IMR-90 (cell line): ENCODE results near the gene KCNQ1. TPM values are rescaled to one million over a fixed set of nuclear protein-coding genes. Genes with fewer than 3 reads are reported as not detected.

Source experiments
- ATAC-seq: fragments of 200-7000 bp; cut with Tn5 transposase; 2 replicates; pipeline ENCODE4 v1.9.1; 2020; ENCODE audit warnings: low read depth, mild to moderate bottlenecking, moderate library complexity
- BruUV-seq: library from RNA; stranded (reverse); fragments of 400-500 nt; replicated peaks from 2 replicates; lab custom pipeline; 2021; lab: Mats Ljungman, UMichigan
- CTCF ChIA-PET: fragments of 300-600 bp; formaldehyde crosslinking; extraction: SDS; loops from one replicate; lab custom pipeline; 2021; ENCODE audit warnings: antibody characterized with exemption; lab: Yijun Ruan, JAX
- POLR2A ChIA-PET: fragments of 300-600 bp; sonication (Branson Sonifier 250); formaldehyde crosslinking; loops from one replicate; lab custom pipeline; 2022; ENCODE audit warnings: antibody characterized with exemption; ENCODE audit not compliant: unreplicated experiment; lab: Charles Lee
- DNase-seq: peaks from one replicate; pipeline ENCODE4 v3.0.0; 2013
- H2AFZ ChIP-seq: replicated peaks from 2 replicates; pipeline ENCODE3; 2013; ENCODE audit warnings: low read length, mild to moderate bottlenecking; ENCODE audit not compliant: poor library complexity
- H2AK5ac ChIP-seq: 2 replicates; pipeline ENCODE4 v1.6.1; 2013; ENCODE audit warnings: low read depth, low read length, inconsistent platforms
- H2AK9ac ChIP-seq: replicated peaks from 2 replicates; pipeline ENCODE3; 2013; ENCODE audit warnings: mild to moderate bottlenecking, low read depth, low read length, moderate library complexity; ENCODE audit not compliant: poor library complexity
- H2BK120ac ChIP-seq: 2 replicates; pipeline ENCODE4 v1.6.1; 2013; ENCODE audit warnings: low read depth, low read length, inconsistent platforms
- H2BK15ac ChIP-seq: 3 replicates; pipeline ENCODE4 v1.6.1; 2013; ENCODE audit warnings: low read depth, low read length, inconsistent platforms
- H2BK20ac ChIP-seq: 2 replicates; pipeline ENCODE4 v1.6.1; 2013; ENCODE audit warnings: low read depth, mild to moderate bottlenecking, inconsistent platforms, low read length, moderate library complexity
- H2BK5ac ChIP-seq: 2 replicates; pipeline ENCODE4 v1.6.1; 2013; ENCODE audit warnings: mild to moderate bottlenecking, low read depth, low read length, inconsistent platforms; ENCODE audit not compliant: poor library complexity, severe bottlenecking
- H3K14ac ChIP-seq: replicated peaks from 2 replicates; pipeline ENCODE4 v1.6.1; 2013; ENCODE audit warnings: low read depth, low read length, inconsistent platforms
- H3K18ac ChIP-seq: 2 replicates; pipeline ENCODE4 v1.6.1; 2013; ENCODE audit warnings: low read depth, low read length, control low read depth
- H3K23ac ChIP-seq: 2 replicates; pipeline ENCODE4 v1.6.1; 2013; ENCODE audit warnings: low read depth, low read length, inconsistent platforms
- H3K27ac ChIP-seq: 2 replicates; pipeline ENCODE4 v1.5.1; 2013; ENCODE audit warnings: mild to moderate bottlenecking, control low read depth, low read length; ENCODE audit not compliant: insufficient read depth
- H3K27me3 ChIP-seq: 2 replicates; pipeline ENCODE4 v1.6.1; 2013; ENCODE audit warnings: low read length; ENCODE audit not compliant: control insufficient read depth, insufficient read depth
- H3K36me3 ChIP-seq: 2 replicates; pipeline ENCODE4 v1.6.1; 2013; ENCODE audit warnings: low read length, mixed read lengths; ENCODE audit not compliant: control insufficient read depth, insufficient read depth
- H3K4ac ChIP-seq: 2 replicates; pipeline ENCODE4 v1.6.1; 2013; ENCODE audit warnings: low read depth, low read length, inconsistent platforms
- H3K4me1 ChIP-seq: 2 replicates; pipeline ENCODE4 v1.6.1; 2013; ENCODE audit warnings: low read length, mixed read lengths; ENCODE audit not compliant: control insufficient read depth, insufficient read depth
- H3K4me2 ChIP-seq: 2 replicates; pipeline ENCODE4 v1.6.1; 2013; ENCODE audit warnings: low read depth, mild to moderate bottlenecking, control low read depth, low read length, moderate library complexity
- H3K4me3 ChIP-seq: 2 replicates; pipeline ENCODE4 v1.5.1; 2013; ENCODE audit warnings: low read depth, mild to moderate bottlenecking, control low read depth, low read length, moderate library complexity; ENCODE audit not compliant: insufficient read depth
- H3K56ac ChIP-seq: 2 replicates; pipeline ENCODE4 v1.6.1; 2013; ENCODE audit warnings: low read length, inconsistent platforms; ENCODE audit not compliant: insufficient read depth; ENCODE audit errors: extremely low read depth
- H3K79me1 ChIP-seq, 2 experiments: 2 replicates each; pipeline ENCODE4 v1.6.1; 2013; ENCODE audit warnings: low read length in 2 of 2, inconsistent platforms in 1 of 2, low read depth in 1 of 2
- H3K9ac ChIP-seq: 2 replicates; pipeline ENCODE4 v1.6.1; 2013; ENCODE audit warnings: low read depth, low read length, control low read depth
- H3K9me1 ChIP-seq: 2 replicates; pipeline ENCODE4 v1.6.1; 2013; ENCODE audit warnings: low read length, inconsistent platforms; ENCODE audit not compliant: insufficient read depth
- H3K9me3 ChIP-seq: 2 replicates; pipeline ENCODE4 v1.6.1; 2013; ENCODE audit warnings: low read length; ENCODE audit not compliant: control insufficient read depth, insufficient read depth
- H4K20me1 ChIP-seq: 2 replicates; pipeline ENCODE4 v1.6.1; 2013; ENCODE audit warnings: low read length, inconsistent platforms; ENCODE audit not compliant: insufficient read depth
- H4K5ac ChIP-seq: 2 replicates; pipeline ENCODE4 v1.6.1; 2013; ENCODE audit warnings: mild to moderate bottlenecking, low read depth, low read length, control low read depth
- H4K8ac ChIP-seq, 2 experiments: 2 replicates each; pipeline ENCODE4 v1.6.1; 2013; ENCODE audit warnings: low read depth in 2 of 2, low read length in 2 of 2, control low read depth in 1 of 2, inconsistent platforms in 1 of 2
- H4K91ac ChIP-seq: 2 replicates; pipeline ENCODE4 v1.6.1; 2013; ENCODE audit warnings: low read depth, low read length, inconsistent platforms; ENCODE audit not compliant: insufficient read depth
- BHLHE40 ChIP-seq: fragments of 150-350 bp; IDR thresholded peaks from 2 replicates; pipeline ENCODE4 v1.6.1; 2016; ENCODE audit warnings: mild to moderate bottlenecking, low read depth, low read length
- RCOR1 ChIP-seq: IDR thresholded peaks from 2 replicates; pipeline ENCODE4 v1.6.1; 2012; ENCODE audit warnings: mild to moderate bottlenecking, low read length, improper control_type of control experiment; ENCODE audit not compliant: insufficient replicate concordance
- RFX5 ChIP-seq: IDR thresholded peaks from 2 replicates; pipeline ENCODE4 v1.8.0; 2012; ENCODE audit warnings: low read depth, mild to moderate bottlenecking, low read length, moderate library complexity
- WGBS, 2 experiments: methylation state at CpG; one replicate each; pipeline versions ENCODE4 v1.1.5 to v1.1.7; 2013; ENCODE audit warnings: missing lambda C conversion rate in 2 of 2; ENCODE audit not compliant: insufficient read length in 1 of 2; ENCODE audit errors: extremely low coverage in 2 of 2; 5-methylcytosine and 5-hydroxymethylcytosine counted together
- dilution Hi-C: fragments of 300-500 bp; cut with HindIII; formaldehyde crosslinking; loops from one replicate; pipeline ENCODE4 v1.14.3; 2018; ENCODE audit warnings: low sequenced_read_pairs; ENCODE audit not compliant: unreplicated experiment
- in situ Hi-C: fragments of 300-500 bp; cut with MboI; formaldehyde crosslinking; loops from 3 replicates; pipeline ENCODE4 v1.14.3; 2019; ENCODE audit warnings: low sequenced_read_pairs, inconsistent platforms, mixed read lengths
- intact Hi-C: fragments of 100-400 bp; cut with micrococcal nuclease; formaldehyde crosslinking; loops from 2 replicates; pipeline ENCODE4 v1.10.0; 2022
- polyA plus RNA-seq, 3 experiments: library from polyadenylated mRNA; depleted of rRNA; stranded (reverse); fragments of >200 nt; gene quantifications; 2 replicates each; pipeline ENCODE4 v1.2.3, GENCODE V29; 2012; ENCODE audit warnings: low replicate concordance in 1 of 3
- total RNA-seq: library from RNA; depleted of rRNA; stranded (reverse); fragments of >200 nt; gene quantifications from 2 replicates; pipeline ENCODE4 v1.2.3, GENCODE V29; 2012
- TF ChIP-seq, protein P1 (sequence below): fragments of 150-350 bp; IDR thresholded peaks from 2 replicates; pipeline ENCODE4 v1.6.1; 2017; ENCODE audit warnings: mild to moderate bottlenecking, antibody characterized with exemption, low read length, low read depth

KCNQ1 gene
- total and polyA plus RNA-seq, 2 of the 4 experiments (the other 2 are of a cell fraction), result 0.07 TPM; not detected in 1

DNA sequence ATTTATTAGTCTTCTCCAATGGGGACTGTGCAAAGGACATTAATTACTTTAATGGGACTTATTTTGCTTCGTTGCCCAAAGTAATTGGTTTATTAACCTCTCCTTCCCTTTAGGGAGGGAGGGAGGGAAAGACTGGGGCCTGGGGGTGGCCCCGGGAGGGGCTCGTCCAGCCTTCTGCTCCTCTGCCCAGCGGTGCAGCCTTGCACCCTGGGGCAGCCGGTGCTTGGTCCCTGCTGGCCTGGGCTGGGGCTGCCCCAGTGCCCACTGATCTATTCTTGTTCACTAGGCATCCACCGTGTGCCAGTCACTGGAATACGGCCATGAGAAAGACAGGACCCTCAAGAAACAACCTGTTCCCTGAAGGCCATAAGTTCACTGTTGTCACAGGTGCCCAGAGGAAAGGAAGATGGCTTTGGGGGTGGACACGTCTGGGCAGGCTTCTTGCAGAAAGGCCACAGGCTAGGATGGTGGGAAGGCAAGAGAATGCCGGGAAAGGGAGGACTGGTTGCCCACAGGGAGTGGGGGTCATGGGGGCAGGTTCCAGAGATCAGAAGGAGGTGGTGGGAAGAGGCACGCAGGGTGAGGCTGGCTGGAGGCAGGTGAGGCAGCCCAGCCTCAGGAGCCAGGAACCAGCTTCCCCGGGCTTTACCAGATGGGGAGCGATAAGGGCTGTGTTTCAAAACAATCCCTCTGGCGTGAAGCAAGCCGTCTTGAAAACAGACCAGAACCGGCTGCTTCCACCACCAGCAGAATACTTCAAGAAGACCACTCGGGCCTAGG lies 302.6 kb downstream of the KCNQ1 start:
- Histone ChIP-seq H2AK9ac (no peak overlapping the region), H4K91ac (no peak overlapping the region), H3K9me3 (no peaks in the 10 kb centered on the region), H2BK20ac (no peak overlapping the region), H2BK15ac (no peak overlapping the region), H4K8ac (no peak overlapping the region), H2AFZ (peak overlapping the region; percentile 63), H3K18ac (no peak overlapping the region), H3K36me3 (no peaks in the 10 kb centered on the region), H3K27ac (no peak overlapping the region), H3K4me2 (no peak overlapping the region), H3K27me3 (peaks cover 21% of the 10 kb centered on the region), H3K9ac (no peak overlapping the region), H4K20me1 (no peaks in the 10 kb centered on the region), H3K79me1 (no peaks in the 10 kb centered on the region), H2AK5ac (no peak overlapping the region), H2BK5ac (no peak overlapping the region), H3K4me3 (no peak overlapping the region), H4K5ac (no peak overlapping the region), H3K4ac (no peak overlapping the region), H2BK120ac (no peak overlapping the region), H3K4me1 (peaks cover 4% of the 10 kb centered on the region; the same call in 1 of the 2 replicates), H3K56ac (no peak overlapping the region), H3K9me1 (no peaks in the 10 kb centered on the region), H3K14ac (no peak overlapping the region), H3K23ac (no peak overlapping the region)
- ATAC-seq, result no peak
- dilution Hi-C loops, result no loop called here
- 59% methylated on average over 4 of the region's 16 CpGs; no CpG with 5 or more reads in 1 of the 2 experiments for WGBS, 2 experiments
- ChIA-PET CTCF (no interaction called here), POLR2A (no interaction called here)
- in situ Hi-C loops, result no loop called here
- no TSS peak for BruUV-seq
- intact Hi-C loops, result no loop called here
- no peak for DNase-seq
- TF ChIP-seq BHLHE40, result no peak
- TF ChIP-seq, protein P1, sequence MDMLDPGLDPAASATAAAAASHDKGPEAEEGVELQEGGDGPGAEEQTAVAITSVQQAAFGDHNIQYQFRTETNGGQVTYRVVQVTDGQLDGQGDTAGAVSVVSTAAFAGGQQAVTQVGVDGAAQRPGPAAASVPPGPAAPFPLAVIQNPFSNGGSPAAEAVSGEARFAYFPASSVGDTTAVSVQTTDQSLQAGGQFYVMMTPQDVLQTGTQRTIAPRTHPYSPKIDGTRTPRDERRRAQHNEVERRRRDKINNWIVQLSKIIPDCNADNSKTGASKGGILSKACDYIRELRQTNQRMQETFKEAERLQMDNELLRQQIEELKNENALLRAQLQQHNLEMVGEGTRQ, result no peak
- TF ChIP-seq RFX5, result no peak
- no peak for TF ChIP-seq RCOR1
